Muscle of leg (tissue), 11 donors: ENCODE results near the gene RBPJ. TPM values are rescaled to one million over a fixed set of nuclear protein-coding genes. Genes with fewer than 3 reads are reported as not detected.
A peak's percentile ranks its signal among the peaks of the same experiment; 100 is the strongest.

ENCODE experiments used
- DNase-seq: peaks from one replicate; pipeline ENCODE4 v3.0.0; 2013
- H3K27ac ChIP-seq: one replicate; pipeline ENCODE4 v1.5.1; 2013; ENCODE audit warnings: mild to moderate bottlenecking, low read length, control low read depth
- H3K27me3 ChIP-seq: one replicate; pipeline ENCODE4 v1.6.1; 2013; ENCODE audit warnings: low read length; ENCODE audit not compliant: control insufficient read depth, insufficient read depth
- H3K36me3 ChIP-seq: one replicate; pipeline ENCODE4 v1.6.1; 2013; ENCODE audit warnings: low read length; ENCODE audit not compliant: control insufficient read depth, insufficient read depth
- H3K4me1 ChIP-seq: one replicate; pipeline ENCODE4 v1.6.1; 2013; ENCODE audit warnings: low read length; ENCODE audit not compliant: control insufficient read depth, insufficient read depth
- H3K4me3 ChIP-seq: one replicate; pipeline ENCODE4 v1.5.1; 2013; ENCODE audit warnings: low read length, control low read depth
- H3K9me3 ChIP-seq: replicated peaks from 2 replicates; pipeline ENCODE4 v1.6.1; 2013; ENCODE audit warnings: low read depth, low read length; ENCODE audit not compliant: control insufficient read depth
- WGBS: methylation state at CpG from one replicate; pipeline ENCODE4 v1.1.5; 2013; ENCODE audit warnings: missing lambda C conversion rate; ENCODE audit not compliant: insufficient coverage; 5-methylcytosine and 5-hydroxymethylcytosine counted together
- polyA plus RNA-seq, 8 donors: library from polyadenylated mRNA; unstranded; fragments of 120-200 nt; gene quantifications; one replicate each; pipeline versions ENCODE4 v1.2.1 to v1.2.3, GENCODE V29; 2013; ENCODE audit warnings: inconsistent platforms in 1 of 8, low replicate concordance in 1 of 8; ENCODE audit not compliant: insufficient read length in 8 of 8, insufficient read depth in 1 of 8
- total RNA-seq: library from RNA; stranded (reverse); fragments of 120-200 nt; gene quantifications from one replicate; pipeline ENCODE4 v1.2.4, GENCODE V29; 2013

Gene RBPJ
- total and polyA plus RNA-seq, 9 donors, result 58.8 to 85.9 (median 69.6) TPM

- H3K4me3 ChIP-seq, result no peak overlapping the region
- no peaks in the 10 kb centered on the region for H3K9me3 ChIP-seq
- no peak overlapping the region for H3K27ac ChIP-seq
- DNase-seq, result no peak
- 14% methylated on average over 2 of the region's 7 CpGs for WGBS
- peaks cover 5% of the 10 kb centered on the region for H3K4me1 ChIP-seq
- no peaks in the 10 kb centered on the region for H3K27me3 ChIP-seq
- peaks cover 3% of the 10 kb centered on the region for H3K36me3 ChIP-seq
These were observed 10.7 kb downstream of the RBPJ start for GRCh38 chr4:26331380-26331950.

GRCh38 chr4:26334366-26334765 is 13.6 kb downstream of the RBPJ start:
- 60% methylated on average over 1 of the region's 3 CpGs for WGBS
- H3K9me3 ChIP-seq, result no peaks in the 10 kb centered on the region
- no peak overlapping the region for H3K4me3 ChIP-seq
- H3K4me1 ChIP-seq, result peaks cover 5% of the 10 kb centered on the region
- no peaks in the 10 kb centered on the region for H3K36me3 ChIP-seq
- no peak for DNase-seq
- no peaks in the 10 kb centered on the region for H3K27me3 ChIP-seq
- no peak overlapping the region for H3K27ac ChIP-seq

GRCh38 chr4:26337612-26338011 is 16.8 kb downstream of the RBPJ start:
- H3K9me3 ChIP-seq, result no peaks in the 10 kb centered on the region
- H3K4me3 ChIP-seq, result no peak overlapping the region
- peaks cover 3% of the 10 kb centered on the region for H3K4me1 ChIP-seq
- H3K27ac ChIP-seq, result no peak overlapping the region
- WGBS, result no CpG with 5 or more reads among the region's 2 CpGs
- no peaks in the 10 kb centered on the region for H3K27me3 ChIP-seq
- DNase-seq, result no peak
- no peaks in the 10 kb centered on the region for H3K36me3 ChIP-seq

- H3K27me3 ChIP-seq, result no peaks in the 10 kb centered on the region
- peak; percentile 31 for DNase-seq
- WGBS, result no CpG with 5 or more reads among the region's 3 CpGs
- H3K27ac ChIP-seq, result no peak overlapping the region
- H3K36me3 ChIP-seq, result no peaks in the 10 kb centered on the region
- no peaks in the 10 kb centered on the region for H3K9me3 ChIP-seq
- peaks cover 3% of the 10 kb centered on the region for H3K4me1 ChIP-seq
- H3K4me3 ChIP-seq, result no peak overlapping the region
These were observed 21.7 kb downstream of the RBPJ start for GRCh38 chr4:26342328-26343037.

- no CpG with 5 or more reads among the region's 3 CpGs for WGBS
- peaks cover 3% of the 10 kb centered on the region for H3K4me1 ChIP-seq
- no peaks in the 10 kb centered on the region for H3K36me3 ChIP-seq
- H3K4me3 ChIP-seq, result no peak overlapping the region
- no peak overlapping the region for H3K27ac ChIP-seq
- DNase-seq, result no peak
- H3K9me3 ChIP-seq, result no peaks in the 10 kb centered on the region
- no peaks in the 10 kb centered on the region for H3K27me3 ChIP-seq
These were observed 22.2 kb downstream of the RBPJ start for GRCh38 chr4:26343038-26343398.

GRCh38 chr4:26344901-26345564 is 24.2 kb downstream of the RBPJ start:
- Histone ChIP-seq H3K4me3 (no peak overlapping the region), H3K27me3 (no peaks in the 10 kb centered on the region), H3K9me3 (no peaks in the 10 kb centered on the region), H3K36me3 (no peaks in the 10 kb centered on the region), H3K27ac (peak overlapping the region; percentile 40), H3K4me1 (peaks cover 3% of the 10 kb centered on the region)
- no CpG with 5 or more reads among the region's 4 CpGs for WGBS
- peak; percentile 26 for DNase-seq

GRCh38 chr4:26345565-26345938 is 24.7 kb downstream of the RBPJ start:
- no CpG with 5 or more reads among the region's 3 CpGs for WGBS
- Histone ChIP-seq H3K9me3 (no peaks in the 10 kb centered on the region), H3K4me1 (peaks cover 3% of the 10 kb centered on the region), H3K36me3 (no peaks in the 10 kb centered on the region), H3K4me3 (no peak overlapping the region), H3K27ac (peak overlapping the region; percentile 40), H3K27me3 (no peaks in the 10 kb centered on the region)
- no peak for DNase-seq

GRCh38 chr4:26346203-26346620 is 25.4 kb downstream of the RBPJ start:
- Histone ChIP-seq H3K36me3 (no peaks in the 10 kb centered on the region), H3K27ac (no peak overlapping the region), H3K27me3 (no peaks in the 10 kb centered on the region), H3K4me3 (no peak overlapping the region), H3K9me3 (no peaks in the 10 kb centered on the region), H3K4me1 (peaks cover 3% of the 10 kb centered on the region)
- 55% methylated on average over 2 of the region's 6 CpGs for WGBS
- no peak for DNase-seq

- WGBS, result 67% methylated on average over 1 of the region's 2 CpGs
- no peak overlapping the region for H3K27ac ChIP-seq
- no peak overlapping the region for H3K4me3 ChIP-seq
- no peak for DNase-seq
- H3K27me3 ChIP-seq, result no peaks in the 10 kb centered on the region
- H3K36me3 ChIP-seq, result no peaks in the 10 kb centered on the region
- H3K9me3 ChIP-seq, result no peaks in the 10 kb centered on the region
- peaks cover 2% of the 10 kb centered on the region for H3K4me1 ChIP-seq
These were observed 28.7 kb downstream of the RBPJ start for GRCh38 chr4:26349496-26349895.

- H3K36me3 ChIP-seq, result no peaks in the 10 kb centered on the region
- no peak overlapping the region for H3K4me3 ChIP-seq
- whole genome bisulfite sequencing, result no CpG with 5 or more reads among the region's 2 CpGs
- H3K27me3 ChIP-seq, result no peaks in the 10 kb centered on the region
- no peaks in the 10 kb centered on the region for H3K9me3 ChIP-seq
- H3K27ac ChIP-seq, result no peak overlapping the region
- H3K4me1 ChIP-seq, result peaks cover 8% of the 10 kb centered on the region
- DNase-seq, result no peak
These were observed 30.9 kb downstream of the RBPJ start for GRCh38 chr4:26351685-26352084.
